GM19238 (cell line): Measurements from ENCODE around the gene RBFOX1.

Experiments
- DNase-seq: peaks from one replicate; pipeline ENCODE4 v3.0.0; 2011; ENCODE audit warnings: low spot score; ENCODE audit not compliant: insufficient read length

RBFOX1 gene

GRCh38 chr16:7332611-7333010 lies at the start of gene RBFOX1:
RBFOX1 (plus strand) TSS chr16:7332845.
- no peak for DNase-seq

GRCh38 chr16:7284780-7285179 lies 47.9 kb upstream of the RBFOX1 start:
- no peak for DNase-seq

DNA sequence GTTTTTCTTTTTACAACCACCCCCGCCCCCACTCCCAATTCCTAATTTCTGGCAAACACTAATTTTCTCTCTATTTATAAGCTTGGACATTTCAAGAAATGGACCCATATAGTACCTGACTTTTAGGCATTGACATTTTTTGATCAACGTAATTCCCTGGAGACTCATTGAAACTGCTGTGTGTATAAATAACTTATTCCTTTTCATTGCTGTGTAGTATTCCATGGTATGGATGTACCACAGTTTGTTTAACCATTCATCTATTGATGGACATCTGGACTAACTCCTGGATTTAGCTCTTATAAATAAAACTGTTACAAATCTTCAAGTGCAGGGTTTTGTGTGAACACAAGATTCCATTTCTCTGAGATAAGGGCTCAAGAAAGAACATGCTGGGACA lies 47.1 kb upstream of the RBFOX1 start:
- no peak for DNase-seq

DNA sequence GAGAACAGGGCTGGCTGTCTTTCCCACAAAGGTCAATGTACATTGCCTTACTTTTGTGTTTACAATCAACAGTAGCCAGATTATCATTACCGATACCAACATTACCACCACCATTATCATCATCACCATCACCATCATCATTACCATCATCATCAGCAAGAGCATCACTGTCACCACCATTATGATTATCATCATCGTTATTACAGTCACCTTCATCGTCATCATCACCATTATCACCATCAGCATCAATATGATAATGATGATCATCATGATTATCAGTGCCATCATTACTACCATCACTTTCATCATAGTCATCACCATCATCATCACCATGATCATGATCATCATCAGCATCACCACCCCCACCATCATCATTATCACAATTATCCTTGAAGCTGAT lies 43.3 kb upstream of the RBFOX1 start:
- DNase-seq = no peak

DNA sequence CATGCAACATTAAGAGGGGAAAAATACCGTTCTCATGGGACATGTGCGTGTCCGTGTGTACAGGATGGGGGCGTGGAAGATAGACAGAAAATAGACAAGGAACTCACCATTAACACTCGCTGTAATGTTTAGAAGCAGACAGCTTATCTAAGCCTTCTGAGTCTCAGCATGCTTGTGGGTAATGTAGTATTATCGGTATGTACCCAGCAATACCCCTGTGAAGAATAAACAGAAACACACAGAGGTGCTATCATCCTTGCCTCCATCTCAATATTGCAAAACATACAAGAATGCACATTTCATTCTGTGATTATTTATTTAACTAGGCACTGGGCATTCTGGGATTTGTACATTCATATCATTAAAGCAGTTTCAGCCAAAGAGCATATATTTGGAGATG lies 42.0 kb upstream of the RBFOX1 start:
- DNase-seq = no peak

GRCh38 chr16:7294020-7294419 lies 38.6 kb upstream of the RBFOX1 start:
- DNase-seq = no peak

DNA sequence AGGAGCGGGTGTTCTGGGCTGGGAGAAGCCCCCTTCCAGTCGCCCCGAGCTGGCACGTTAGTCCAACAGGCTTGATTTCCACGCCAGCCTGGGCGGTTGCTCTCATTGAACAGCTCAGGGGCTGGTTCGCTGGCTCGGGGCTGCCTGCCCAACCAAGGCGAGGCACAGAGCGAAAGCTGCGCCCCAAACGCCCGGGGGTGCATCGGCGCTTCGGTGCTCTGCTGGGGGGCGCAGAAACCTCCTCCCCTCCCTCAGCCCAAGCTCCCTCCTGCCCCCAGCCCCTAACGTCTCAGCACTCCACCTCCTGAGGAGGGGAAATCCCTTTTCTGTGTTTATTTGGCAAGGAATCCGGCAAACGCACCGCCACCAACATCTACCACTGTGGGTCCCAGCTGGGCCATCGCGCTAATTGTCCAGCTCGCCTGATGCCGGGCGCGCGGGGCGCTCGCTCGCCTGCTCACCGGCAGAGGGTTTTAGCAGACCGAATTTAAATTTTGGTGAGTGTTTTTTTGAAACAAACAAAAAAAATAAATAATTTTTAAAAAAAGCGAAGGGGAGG lies 29.5 kb upstream of the RBFOX1 start:
- no peak for DNase-seq

- DNase-seq = no peak
These were observed 28.9 kb upstream of the RBFOX1 start for GRCh38 chr16:7303660-7304200.

DNA sequence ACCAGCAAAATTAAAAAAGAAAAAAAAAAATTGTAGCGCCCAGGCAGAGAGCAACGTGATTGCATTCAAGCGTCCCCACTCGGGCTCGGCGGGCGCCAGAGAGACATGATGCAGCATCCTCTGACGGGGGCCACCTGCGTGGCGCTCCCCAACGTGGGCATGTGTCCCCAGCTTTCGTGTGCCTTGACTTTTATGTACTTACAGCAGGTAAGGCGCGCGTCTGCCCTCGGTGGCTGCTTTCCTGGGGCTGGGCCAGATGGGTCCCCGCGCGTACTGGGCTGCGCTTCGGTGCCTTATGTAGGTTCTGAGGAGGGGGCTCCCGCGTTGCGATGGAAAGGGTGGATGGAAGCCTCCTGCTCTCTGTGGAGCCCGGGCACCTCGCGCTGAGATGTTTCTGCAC lies 28.4 kb upstream of the RBFOX1 start:
- no peak for DNase-seq

DNA sequence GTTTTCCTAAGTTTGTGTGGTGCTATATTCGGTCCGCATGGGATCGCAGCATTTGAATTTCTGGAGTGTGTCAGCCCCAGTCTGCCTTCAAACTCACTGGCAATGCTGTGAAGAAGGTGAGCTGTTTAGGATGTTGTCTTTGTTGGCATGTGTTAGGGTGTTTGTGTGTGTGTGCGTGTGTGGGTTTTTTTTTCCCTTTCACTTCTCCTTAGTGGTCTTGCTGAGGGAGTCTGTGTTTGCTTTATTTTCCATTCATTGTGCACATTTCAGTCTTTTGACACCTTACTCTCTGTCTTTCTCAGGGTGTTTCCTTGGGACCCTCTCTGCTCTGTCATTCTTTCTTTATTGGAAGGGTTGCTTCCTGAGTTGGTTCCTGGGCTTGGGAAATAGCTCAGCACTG lies 27.7 kb upstream of the RBFOX1 start:
- DNase-seq = no peak

DNA sequence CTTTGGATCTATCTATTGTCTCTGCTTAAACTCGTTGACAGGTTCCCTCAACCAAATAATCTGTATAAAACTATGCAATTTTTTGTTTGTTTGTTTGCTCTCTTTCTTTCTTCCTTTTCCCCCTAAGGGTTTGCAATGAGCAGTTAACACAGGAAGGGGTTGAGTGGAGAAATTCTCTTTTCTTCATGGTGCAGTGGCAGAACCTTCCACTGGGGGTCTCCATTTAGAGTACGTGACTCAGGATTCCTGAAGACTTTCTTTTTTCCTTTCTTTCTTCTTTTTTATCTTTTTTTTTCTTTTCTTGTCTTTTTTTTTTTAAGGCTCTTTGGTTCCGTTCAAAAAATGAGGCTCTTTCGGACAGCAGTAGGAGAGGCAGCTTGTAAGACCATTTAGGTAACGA lies 19.5 kb upstream of the RBFOX1 start:
- no peak for DNase-seq

DNA sequence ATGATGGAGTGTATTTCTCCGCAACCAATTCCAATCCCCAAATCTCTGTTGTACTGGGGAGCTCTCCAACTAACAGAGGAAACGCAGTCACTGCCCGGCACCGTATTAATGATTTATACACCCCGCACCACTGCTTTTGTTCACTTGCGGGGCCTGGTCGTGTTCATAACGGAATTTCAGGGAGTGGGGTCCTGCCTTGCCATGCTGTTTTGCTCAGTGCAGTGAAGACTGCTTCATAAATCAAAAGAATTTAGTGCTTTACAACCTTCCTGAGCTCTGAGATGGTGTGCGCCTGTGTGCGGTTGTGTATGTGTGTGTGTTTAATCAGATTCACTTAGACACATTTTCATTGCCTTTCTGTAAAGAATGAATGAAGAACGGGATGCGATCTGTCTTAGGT lies 18.5 kb upstream of the RBFOX1 start:
- no peak for DNase-seq

GRCh38 chr16:7315813-7316212 lies 16.8 kb upstream of the RBFOX1 start:
- no peak for DNase-seq

DNA sequence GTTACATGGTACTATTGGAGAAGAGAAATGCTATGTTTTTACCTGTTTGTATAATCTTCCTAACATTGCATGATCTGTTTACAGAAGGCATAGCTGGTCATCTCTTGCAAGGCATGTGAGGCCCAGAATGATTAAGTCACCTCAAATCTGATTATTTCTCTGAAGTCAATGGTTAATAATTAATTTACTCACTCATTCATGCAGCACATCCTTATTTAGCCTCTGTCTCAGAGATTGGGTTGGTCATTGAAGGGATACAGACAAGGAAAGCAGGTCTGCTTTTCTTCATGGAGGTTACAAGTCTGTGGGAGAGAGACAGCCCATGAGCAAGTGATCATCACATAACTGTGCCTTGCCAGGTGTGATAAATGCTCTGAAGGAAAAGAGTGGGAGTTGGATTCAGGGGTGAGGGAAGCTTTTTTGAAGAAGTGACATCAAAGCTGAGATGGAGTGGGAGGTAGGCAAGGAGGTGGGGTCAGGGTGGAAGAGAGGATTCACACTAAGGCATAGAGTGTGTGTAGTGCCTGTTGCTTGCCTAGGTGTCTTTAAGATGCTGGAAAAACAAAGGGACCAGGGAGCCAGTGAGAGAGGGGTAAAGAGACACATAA lies 16.3 kb upstream of the RBFOX1 start:
- no peak for DNase-seq

DNA sequence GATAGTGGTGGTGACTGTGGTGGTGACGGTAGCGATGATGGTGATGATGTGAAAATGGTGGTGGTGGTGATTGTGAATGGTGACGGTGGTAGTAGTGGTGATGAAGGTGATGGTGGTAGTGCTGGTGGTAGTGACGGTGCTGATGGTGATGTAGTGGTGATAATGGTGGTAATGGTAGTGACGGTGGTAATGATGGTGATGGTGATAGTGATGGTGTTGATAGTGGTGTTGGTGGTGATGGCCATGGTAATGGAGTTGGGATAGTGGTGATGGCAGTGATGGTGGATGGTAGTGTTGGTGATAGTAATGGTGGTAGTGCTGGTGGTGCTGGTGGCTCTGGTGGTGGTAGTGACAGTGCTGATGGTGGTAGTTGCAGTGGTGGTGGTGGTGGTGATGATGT lies 14.7 kb upstream of the RBFOX1 start:
- DNase-seq = no peak

- DNase-seq = no peak
These were observed 14.0 kb upstream of the RBFOX1 start for GRCh38 chr16:7318686-7319085.

- DNase-seq = no peak
These were observed 13.1 kb upstream of the RBFOX1 start for GRCh38 chr16:7319514-7319913.

- no peak for DNase-seq
These were observed 11.0 kb upstream of the RBFOX1 start for GRCh38 chr16:7321661-7322060.

DNA sequence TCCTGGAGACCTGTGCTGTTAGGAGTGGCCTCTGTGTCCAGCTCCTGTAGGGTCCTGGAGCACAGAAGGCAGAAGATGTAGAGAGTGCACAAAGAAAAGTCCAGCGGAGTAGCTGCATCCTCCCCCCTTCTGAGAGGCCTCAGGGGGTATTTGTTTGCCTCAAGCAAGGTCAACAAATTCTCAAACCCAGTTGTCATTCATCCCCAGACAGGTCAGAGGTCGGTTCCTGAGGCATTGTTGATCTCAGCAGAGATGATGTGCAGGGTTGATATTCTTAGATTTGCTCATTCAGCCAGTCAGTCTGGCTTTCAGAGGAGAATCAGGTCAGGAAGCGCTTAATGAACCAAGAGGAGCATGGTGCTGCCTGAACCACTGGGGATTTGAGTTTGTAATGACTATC lies 8.3 kb upstream of the RBFOX1 start:
- DNase-seq = no peak

- DNase-seq = no peak
These were observed 6.8 kb upstream of the RBFOX1 start for GRCh38 chr16:7325834-7326233.

DNA sequence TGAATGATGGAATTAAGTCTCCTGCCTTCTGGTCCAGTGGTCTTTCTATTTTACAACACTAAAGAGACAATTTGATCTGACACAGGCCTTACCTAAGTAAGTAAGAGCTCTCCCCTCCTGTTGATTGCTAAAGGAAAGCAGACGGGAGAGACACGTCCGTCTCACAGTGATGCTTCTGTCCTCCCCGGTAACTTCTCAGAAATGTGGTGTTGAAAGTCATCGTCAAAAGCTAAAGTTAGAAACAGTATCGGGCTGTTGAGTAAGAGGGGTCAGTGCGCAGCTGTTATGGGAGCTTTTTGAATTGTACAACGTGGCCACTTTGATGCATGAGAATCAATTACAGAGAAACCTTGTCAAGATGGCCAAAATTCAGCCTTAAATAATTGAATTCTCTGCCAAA lies 1.9 kb upstream of the RBFOX1 start:
- DNase-seq = no peak

- DNase-seq = no peak
These were observed 648 bp upstream of the RBFOX1 start for GRCh38 chr16:7331997-7332396.

DNA sequence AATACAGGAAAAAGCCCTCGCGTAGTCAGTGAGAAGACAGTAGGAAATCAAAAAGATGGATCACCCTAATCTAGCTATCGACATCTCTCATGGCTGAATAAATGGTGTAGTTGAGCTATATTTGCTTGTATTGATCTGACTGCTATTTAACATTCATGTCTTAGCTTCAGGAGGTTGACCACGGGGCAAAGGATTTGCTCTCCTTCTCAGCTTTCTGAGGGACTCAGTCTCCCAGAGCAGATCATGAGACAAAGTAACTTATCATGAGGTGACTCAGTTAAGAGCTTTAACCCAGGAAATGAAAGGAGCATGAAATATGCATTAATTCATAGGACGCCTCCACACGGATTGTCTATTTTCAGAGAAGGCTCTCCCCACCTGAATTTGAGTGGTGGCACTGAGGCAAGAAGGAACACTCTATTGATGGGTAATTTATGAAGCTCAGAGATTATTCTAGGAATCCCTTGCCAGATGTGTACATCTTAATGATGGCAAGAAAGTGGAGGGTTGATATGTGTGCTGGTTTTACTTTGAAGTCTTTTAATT lies 608 bp downstream of the RBFOX1 start:
- no peak for DNase-seq
